Mesenchymal stem cell (in vitro differentiated cells and primary cell): Measurements from ENCODE around the gene FBXO11.
A peak's percentile ranks its signal among the peaks of the same experiment; 100 is the strongest.

Source experiments
- DNase-seq: peaks from one replicate; pipeline ENCODE4 v3.0.0-alpha.2; 2013
- H2AFZ ChIP-seq: one replicate; pipeline ENCODE4 v1.6.1; 2013; ENCODE audit warnings: low read depth, mild to moderate bottlenecking, control low read depth, inconsistent platforms, low read length, moderate library complexity
- H2AK5ac ChIP-seq: 2 replicates; pipeline ENCODE4 v1.6.1; 2013; ENCODE audit warnings: low read length, moderate library complexity, mild to moderate bottlenecking, inconsistent platforms; ENCODE audit not compliant: severe bottlenecking
- H2BK120ac ChIP-seq: one replicate; pipeline ENCODE4 v1.6.1; 2013; ENCODE audit warnings: low read depth, mild to moderate bottlenecking, inconsistent platforms, low read length, moderate library complexity
- H2BK12ac ChIP-seq, 2 experiments: one replicate each; pipeline ENCODE4 v1.6.1; 2013; ENCODE audit warnings: inconsistent platforms in 2 of 2, low read length in 2 of 2, mild to moderate bottlenecking in 2 of 2, moderate library complexity in 2 of 2, control low read depth in 1 of 2
- H2BK15ac ChIP-seq: one replicate; pipeline ENCODE4 v1.6.1; 2013; ENCODE audit warnings: mild to moderate bottlenecking, low read depth, inconsistent platforms; ENCODE audit not compliant: poor library complexity, severe bottlenecking
- H2BK5ac ChIP-seq: 2 replicates; pipeline ENCODE4 v1.6.1; 2013; ENCODE audit warnings: low read depth, mild to moderate bottlenecking, low read length, control low read depth, inconsistent platforms; ENCODE audit not compliant: poor library complexity, severe bottlenecking
- H3K14ac ChIP-seq, 2 experiments: one replicate each; pipeline ENCODE4 v1.6.1; 2013; ENCODE audit warnings: inconsistent platforms in 2 of 2, low read length in 2 of 2, control low read depth in 1 of 2, mild to moderate bottlenecking in 1 of 2, moderate library complexity in 1 of 2
- H3K18ac ChIP-seq, 2 experiments: one replicate each; pipeline ENCODE4 v1.6.1; 2013; ENCODE audit warnings: inconsistent platforms in 2 of 2, low read length in 2 of 2, control low read depth in 1 of 2, low read depth in 1 of 2, mild to moderate bottlenecking in 1 of 2
- H3K23ac ChIP-seq, 2 experiments: one replicate each; pipeline ENCODE4 v1.6.1; 2013; ENCODE audit warnings: inconsistent platforms in 2 of 2, low read length in 2 of 2, mild to moderate bottlenecking in 2 of 2, moderate library complexity in 2 of 2, control low read depth in 1 of 2
- H3K27ac ChIP-seq: 2 replicates; pipeline ENCODE4 v1.5.1; 2013; ENCODE audit warnings: mild to moderate bottlenecking, moderate library complexity, low read length, control low read depth, inconsistent platforms; ENCODE audit not compliant: poor library complexity, severe bottlenecking
- H3K27me3 ChIP-seq, 2 experiments: 2 replicates each; pipeline versions ENCODE4 v1.6.1 to v1.7.0; 2013; ENCODE audit warnings: low read length in 2 of 2, mild to moderate bottlenecking in 2 of 2, moderate library complexity in 2 of 2, control low read depth in 1 of 2, inconsistent platforms in 1 of 2; ENCODE audit not compliant: control insufficient read depth in 1 of 2, insufficient read depth in 1 of 2
- H3K36me3 ChIP-seq, 2 experiments: 2 replicates each; pipeline versions ENCODE4 v1.6.1 to v1.7.0; 2013; ENCODE audit warnings: low read length in 2 of 2, control low read depth in 1 of 2, inconsistent platforms in 1 of 2, low read depth in 1 of 2, mild to moderate bottlenecking in 1 of 2; ENCODE audit not compliant: insufficient read depth in 2 of 2, control insufficient read depth in 1 of 2
- H3K4ac ChIP-seq, 2 experiments: one replicate each; pipeline ENCODE4 v1.6.1; 2013; ENCODE audit warnings: inconsistent platforms in 2 of 2, low read length in 2 of 2, mild to moderate bottlenecking in 2 of 2, moderate library complexity in 2 of 2, control low read depth in 1 of 2, low read depth in 1 of 2
- H3K4me1 ChIP-seq: 2 replicates; pipeline ENCODE4 v1.6.1; 2013; ENCODE audit warnings: low read depth, low read length, control low read depth; ENCODE audit not compliant: control insufficient read depth, insufficient read depth
- H3K4me2 ChIP-seq: 2 replicates; pipeline ENCODE4 v1.6.1; 2013; ENCODE audit warnings: low read length, mild to moderate bottlenecking, inconsistent platforms; ENCODE audit not compliant: poor library complexity, severe bottlenecking
- H3K4me3 ChIP-seq, 2 experiments: 2 replicates each; pipeline versions ENCODE4 v1.5.1 to v1.7.0; 2013; ENCODE audit warnings: low read length in 2 of 2, mild to moderate bottlenecking in 2 of 2, control low read depth in 1 of 2, low read depth in 1 of 2; ENCODE audit not compliant: insufficient read depth in 1 of 2
- H3K79me1 ChIP-seq: replicated peaks from 2 replicates; pipeline ENCODE4 v1.6.1; 2013; ENCODE audit warnings: mild to moderate bottlenecking, control low read depth, low read length, inconsistent platforms; ENCODE audit not compliant: poor library complexity, severe bottlenecking
- H3K9ac ChIP-seq: 2 replicates; pipeline ENCODE4 v1.7.0; 2013; ENCODE audit warnings: mild to moderate bottlenecking, low read length, moderate library complexity
- H3K9me3 ChIP-seq: 2 replicates; pipeline ENCODE4 v1.7.0; 2013; ENCODE audit warnings: mild to moderate bottlenecking, low read length; ENCODE audit not compliant: control insufficient read depth
- H4K8ac ChIP-seq: one replicate; pipeline ENCODE4 v1.6.1; 2013; ENCODE audit warnings: inconsistent platforms, mild to moderate bottlenecking, low read length, moderate library complexity
- H4K91ac ChIP-seq: one replicate; pipeline ENCODE4 v1.6.1; 2013; ENCODE audit warnings: mild to moderate bottlenecking, low read length, inconsistent platforms
- WGBS: methylation state at CpG from one replicate; pipeline ENCODE4 v1.1.7; 2013; ENCODE audit warnings: mixed read lengths; 5-methylcytosine and 5-hydroxymethylcytosine counted together

FBXO11 gene

DNA sequence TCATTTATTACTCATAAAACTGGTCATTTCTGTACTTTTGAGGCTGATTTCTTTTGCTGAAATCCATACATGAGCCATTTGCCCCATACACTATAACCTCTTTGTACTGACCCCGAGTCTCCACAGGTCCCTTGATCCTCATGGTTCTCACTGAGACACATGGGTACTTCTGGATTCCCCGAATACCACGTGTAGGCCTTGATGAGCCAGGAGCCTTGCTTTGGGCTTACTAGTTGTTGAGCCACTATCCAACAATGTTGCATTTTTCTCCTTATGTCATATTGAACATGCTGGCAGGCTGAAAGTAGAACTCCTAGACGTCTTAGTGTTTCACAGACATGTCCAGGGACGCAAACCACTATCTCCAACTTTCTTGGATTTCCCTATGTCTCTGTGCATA, 2.4 kb upstream of the FBXO11 start:
- Histone ChIP-seq H3K4me2 (no peak overlapping the region), H3K4me3 (no peak overlapping the region), H3K14ac (no peak overlapping the region), H2BK12ac (no peak overlapping the region), H3K4me1 (no peaks in the 10 kb centered on the region), H3K4ac (no peak overlapping the region), H4K91ac (no peak overlapping the region), H3K9ac (no peak overlapping the region), H3K79me1 (no peaks in the 10 kb centered on the region), H2BK15ac (peak overlapping the region; percentile 52), H2AFZ (no peak overlapping the region), H3K27ac (no peak overlapping the region), H3K9me3 (no peaks in the 10 kb centered on the region), H2AK5ac (no peak overlapping the region), H3K27me3 (no peaks in the 10 kb centered on the region), H3K36me3 (no peaks in the 10 kb centered on the region), H2BK5ac (no peak overlapping the region), H3K23ac (no peak overlapping the region), H2BK120ac (no peak overlapping the region), H3K18ac (peak overlapping the region in 1 of 2 experiments; percentile 43), H4K8ac (no peak overlapping the region)
- 95% methylated on average over 5 of the region's 5 CpGs for WGBS
- no peak for DNase-seq

DNA sequence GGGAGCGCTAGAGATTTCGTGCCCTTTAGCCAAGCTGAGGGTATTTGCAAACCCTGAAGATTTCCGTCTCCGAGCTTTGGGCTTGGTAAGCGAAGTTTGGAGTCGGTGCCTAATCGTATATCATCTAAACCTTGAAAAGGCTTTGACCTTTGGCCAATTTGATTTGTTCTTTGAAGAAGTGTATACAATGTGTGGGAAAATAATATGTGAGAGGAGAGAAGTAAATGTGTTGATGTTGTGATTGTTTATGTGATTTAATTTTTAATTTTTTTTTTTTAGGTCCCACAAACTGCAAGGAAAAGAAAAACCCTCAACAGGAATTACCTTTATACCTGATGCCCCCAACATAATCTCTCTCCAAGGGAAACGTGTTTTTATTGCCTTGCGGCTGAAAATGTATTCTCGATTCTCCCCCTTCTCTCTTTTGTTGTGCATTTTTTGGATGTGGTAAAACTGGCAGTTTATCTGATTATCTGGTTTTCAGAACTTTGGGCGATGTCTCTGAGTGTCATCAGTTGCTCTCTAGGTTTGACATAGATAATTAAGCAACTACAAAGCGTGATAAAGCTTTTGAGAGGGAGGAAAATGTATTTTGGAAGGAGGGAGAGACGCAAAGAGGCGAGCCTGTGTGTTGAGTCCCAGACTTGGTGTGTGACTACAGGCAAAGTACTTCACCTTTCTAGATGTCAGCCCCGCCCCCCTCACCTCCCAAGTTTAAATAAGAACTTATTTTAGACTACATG, 912 bp upstream of the FBXO11 start:
- peak overlapping the region; percentile 36 for H3K4me2 ChIP-seq
- no peak overlapping the region for H2AFZ ChIP-seq
- H3K4ac ChIP-seq, result no peak overlapping the region
- H3K23ac ChIP-seq, result no peak overlapping the region
- H3K27ac ChIP-seq, result peak overlapping the region; percentile 94
- H3K9ac ChIP-seq, result peak overlapping the region; percentile 93
- no peak overlapping the region for H4K8ac ChIP-seq
- no peak overlapping the region for H2BK120ac ChIP-seq
- no peak overlapping the region for H3K18ac ChIP-seq
- no peak overlapping the region for H2AK5ac ChIP-seq
- peak overlapping the region; percentile 1 for H2BK5ac ChIP-seq
- DNase-seq, result peak; percentile 47
- H3K9me3 ChIP-seq, result no peaks in the 10 kb centered on the region
- peak overlapping the region in 1 of 2 experiments; percentile 80 for H3K4me3 ChIP-seq
- no peaks in the 10 kb centered on the region for H3K79me1 ChIP-seq
- H3K4me1 ChIP-seq, result no peaks in the 10 kb centered on the region
- no peak overlapping the region for H3K14ac ChIP-seq
- H3K27me3 ChIP-seq, result no peaks in the 10 kb centered on the region
- no peak overlapping the region for H2BK15ac ChIP-seq
- H2BK12ac ChIP-seq, result no peak overlapping the region
- 12% methylated on average over 14 of the region's 15 CpGs for WGBS
- H4K91ac ChIP-seq, result no peak overlapping the region
- H3K36me3 ChIP-seq, result no peaks in the 10 kb centered on the region

DNA sequence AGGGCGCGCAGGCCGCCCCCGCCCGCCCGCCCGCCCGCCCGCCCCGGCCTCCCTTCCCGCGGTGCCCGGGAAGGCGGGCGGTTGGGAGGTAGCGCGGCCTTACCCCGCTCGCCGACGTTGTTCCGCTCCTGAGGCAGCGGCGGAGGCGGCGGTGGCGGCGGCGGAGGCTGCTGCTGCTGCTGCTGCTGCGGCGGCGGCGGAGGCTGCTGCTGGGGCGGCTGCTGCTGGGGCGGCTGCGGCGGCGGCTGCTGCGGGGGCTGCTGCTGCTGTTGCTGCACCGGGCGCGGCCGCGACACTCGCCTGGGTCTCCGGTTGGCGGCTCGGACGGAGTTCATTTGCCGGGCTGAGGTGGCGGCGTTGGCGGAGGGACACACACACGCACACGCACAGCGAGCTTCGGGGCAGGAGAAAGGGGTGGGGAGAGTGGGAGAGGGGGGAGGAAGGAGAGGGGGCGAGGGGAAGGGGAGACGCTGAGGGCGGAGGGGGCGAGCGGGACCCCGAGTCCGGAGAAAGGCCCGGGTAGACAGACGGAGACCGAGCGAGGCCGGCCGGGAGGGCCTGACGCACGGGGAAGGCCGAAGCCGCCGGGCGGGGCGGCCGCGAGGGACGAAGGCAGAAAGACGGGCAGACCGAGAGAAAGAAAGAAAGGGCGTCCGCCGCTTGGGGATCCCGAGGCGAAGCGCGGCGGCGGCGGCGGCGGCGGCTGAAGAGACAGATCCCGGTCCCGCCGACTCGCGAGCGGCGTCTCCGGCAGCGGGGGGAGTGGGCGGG, 727 bp downstream of the FBXO11 start:
- H2BK5ac ChIP-seq, result peak overlapping the region; percentile 99
- H3K27ac ChIP-seq, result peak overlapping the region; percentile 98
- no peaks in the 10 kb centered on the region for H3K79me1 ChIP-seq
- peak overlapping the region; percentile 80 for H4K8ac ChIP-seq
- peak overlapping the region; percentile 49 for H3K4me2 ChIP-seq
- DNase-seq, result peak; percentile 66
- no peaks in the 10 kb centered on the region for H3K36me3 ChIP-seq
- H2AFZ ChIP-seq, result peak overlapping the region; percentile 81
- peak overlapping the region; percentile 88 to 94 for H3K4me3 ChIP-seq
- H3K9ac ChIP-seq, result peak overlapping the region; percentile 98
- peaks cover 3% of the 10 kb centered on the region for H3K4me1 ChIP-seq
- peak overlapping the region in 1 of 2 experiments; percentile 72 for H2BK12ac ChIP-seq
- peak overlapping the region; percentile 98 for H2BK15ac ChIP-seq
- H3K9me3 ChIP-seq, result no peaks in the 10 kb centered on the region
- peak overlapping the region; percentile 98 for H2BK120ac ChIP-seq
- peak overlapping the region; percentile 99 to 100 for H3K18ac ChIP-seq
- H3K14ac ChIP-seq, result peak overlapping the region; percentile 99 to 100
- 0% methylated on average over 32 of the region's 105 CpGs for WGBS
- H2AK5ac ChIP-seq, result no peak overlapping the region
- H3K27me3 ChIP-seq, result no peaks in the 10 kb centered on the region
- peak overlapping the region; percentile 94 for H4K91ac ChIP-seq
- peak overlapping the region in 1 of 2 experiments; percentile 100 for H3K23ac ChIP-seq
- H3K4ac ChIP-seq, result peak overlapping the region; percentile 94 to 98
